Activated T-helper 1 cell treated with anti-CD3 and anti-CD28 coated beads, Interleukin-12 subunit alpha, Interleukin-12 subunit beta, Interleukin-2, Interleukin-4 antibody, amounts not matched to agents 30 ng/mL and 10 ng/mL and 1 ng/mL, durations not matched to agents 14 hours and 24 hours and 36 hours (primary cell): ENCODE measurements around the gene MPHOSPH6. TPM values are rescaled to one million over a fixed set of nuclear protein-coding genes. Genes with fewer than 3 reads are reported as not detected.
"Not testable (repeated sequence)": the region's sequence is repeated elsewhere in the genome, so short reads cannot be mapped to it uniquely, and the experiment has no call there.

Experiments used
- DNase-seq: peaks from one replicate; pipeline ENCODE4 v3.0.0; 2021; ENCODE audit warnings: low spot score
- H3K27ac Mint-ChIP-seq: one replicate; pipeline ENCODE4 v1.8.0; 2021; ENCODE audit warnings: mild to moderate bottlenecking, mixed read lengths
- H3K27me3 Mint-ChIP-seq: one replicate; pipeline ENCODE4 v1.8.0; 2022; ENCODE audit warnings: mild to moderate bottlenecking, moderate library complexity, mixed read lengths; ENCODE audit not compliant: insufficient read depth
- H3K36me3 Mint-ChIP-seq: one replicate; pipeline ENCODE4 v1.8.0; 2021; ENCODE audit warnings: low read depth, mixed read lengths
- H3K4me1 Mint-ChIP-seq: one replicate; pipeline ENCODE4 v1.8.0; 2021; ENCODE audit warnings: low read depth, mixed read lengths
- H3K4me3 Mint-ChIP-seq: one replicate; pipeline ENCODE4 v1.8.0; 2021; ENCODE audit warnings: mild to moderate bottlenecking, moderate library complexity, mixed read lengths
- H3K9me3 Mint-ChIP-seq: one replicate; pipeline ENCODE4 v1.8.0; 2021; ENCODE audit warnings: mixed read lengths
- intact Hi-C: fragments of 100-400 bp; cut with micrococcal nuclease; formaldehyde crosslinking; loops from one replicate; pipeline ENCODE4 v1.15.1; 2024
- total RNA-seq: library from RNA; stranded (reverse); gene quantifications from 2 replicates; pipeline ENCODE4 v1.2.3, GENCODE V29; 2022

MPHOSPH6 gene
- total RNA-seq, result 49.6 and 49.8 TPM in 2 replicates

GRCh38 chr16:82169861-82170845 lies at the start of gene MPHOSPH6:
TSS of gene MPHOSPH6 (minus strand) at chr16:82170224. CDS start at chr16:82170175, 49 bp downstream.
- Mint-ChIP-seq H3K4me1 (peaks cover 22% of the 10 kb centered on the region), H3K36me3 (peaks cover 34% of the 10 kb centered on the region), H3K27me3 (peaks cover 29% of the 10 kb centered on the region), H3K9me3 (peaks cover 17% of the 10 kb centered on the region), H3K4me3 (peak within 1 kb of the TSS; percentile 94), H3K27ac (peak within 1 kb of the TSS; percentile 91)
- intact Hi-C loops, result loop anchor here (1.0 to 10.0 kb wide), 9 partner anchors 17 to 1095 kb away; partner anchors contain the start of genes C16orf46, GAN, PLCG2 and SDR42E1
- DNase-seq, result peak; percentile 85

GRCh38 chr16:82219298-82219697 lies 49.3 kb upstream of the MPHOSPH6 start:
- Mint-ChIP-seq H3K27me3 (no peaks in the 10 kb centered on the region), H3K4me3 (no peak overlapping the region), H3K9me3 (no peaks in the 10 kb centered on the region), H3K4me1 (no peaks in the 10 kb centered on the region), H3K36me3 (no peaks in the 10 kb centered on the region), H3K27ac (no peak overlapping the region)
- intact Hi-C loops, result no loop called here
- no peak for DNase-seq

GRCh38 chr16:82209314-82209713 lies 39.3 kb upstream of the MPHOSPH6 start:
- H3K9me3 Mint-ChIP-seq, DNase-seq, H3K36me3 Mint-ChIP-seq, H3K27me3 Mint-ChIP-seq, H3K4me3 Mint-ChIP-seq, H3K4me1 Mint-ChIP-seq, intact Hi-C loops, H3K27ac Mint-ChIP-seq: not testable (repeated sequence)

- H3K4me3 Mint-ChIP-seq, result no peak overlapping the region
- H3K4me1 Mint-ChIP-seq, result no peaks in the 10 kb centered on the region
- H3K9me3 Mint-ChIP-seq, result no peaks in the 10 kb centered on the region
- H3K27me3 Mint-ChIP-seq, result no peaks in the 10 kb centered on the region
- DNase-seq, result no peak
- no peaks in the 10 kb centered on the region for H3K36me3 Mint-ChIP-seq
- intact Hi-C loops, result no loop called here
- no peak overlapping the region for H3K27ac Mint-ChIP-seq
Observed at GRCh38 chr16:82203198-82203597, 33.2 kb upstream of the MPHOSPH6 start.

GRCh38 chr16:82201926-82202325 lies 31.9 kb upstream of the MPHOSPH6 start:
- Mint-ChIP-seq H3K27ac (no peak overlapping the region), H3K4me3 (no peak overlapping the region), H3K9me3 (no peaks in the 10 kb centered on the region), H3K4me1 (no peaks in the 10 kb centered on the region), H3K27me3 (peaks cover under 1% of the 10 kb centered on the region), H3K36me3 (no peaks in the 10 kb centered on the region)
- intact Hi-C loops, result no loop called here
- DNase-seq, result no peak

GRCh38 chr16:82201351-82201750 lies 31.3 kb upstream of the MPHOSPH6 start:
- DNase-seq, result no peak
- Mint-ChIP-seq H3K36me3 (no peaks in the 10 kb centered on the region), H3K4me3 (no peak overlapping the region), H3K4me1 (no peaks in the 10 kb centered on the region), H3K9me3 (no peaks in the 10 kb centered on the region), H3K27ac (no peak overlapping the region), H3K27me3 (peaks cover 1% of the 10 kb centered on the region)
- intact Hi-C loops, result no loop called here

- no peak overlapping the region for H3K4me3 Mint-ChIP-seq
- no peaks in the 10 kb centered on the region for H3K4me1 Mint-ChIP-seq
- H3K9me3 Mint-ChIP-seq, result no peaks in the 10 kb centered on the region
- intact Hi-C loops, result no loop called here
- DNase-seq, result no peak
- H3K27me3 Mint-ChIP-seq, result peaks cover 3% of the 10 kb centered on the region
- no peaks in the 10 kb centered on the region for H3K36me3 Mint-ChIP-seq
- no peak overlapping the region for H3K27ac Mint-ChIP-seq
Observed at GRCh38 chr16:82199209-82199608, 29.2 kb upstream of the MPHOSPH6 start.

GRCh38 chr16:82197540-82198240 lies 27.7 kb upstream of the MPHOSPH6 start:
- DNase-seq, result no peak
- no peak overlapping the region for H3K27ac Mint-ChIP-seq
- no peak overlapping the region for H3K4me3 Mint-ChIP-seq
- peaks cover under 1% of the 10 kb centered on the region for H3K9me3 Mint-ChIP-seq
- intact Hi-C loops, result no loop called here
- peaks cover 3% of the 10 kb centered on the region for H3K27me3 Mint-ChIP-seq
- no peaks in the 10 kb centered on the region for H3K36me3 Mint-ChIP-seq
- H3K4me1 Mint-ChIP-seq, result peaks cover 9% of the 10 kb centered on the region

GRCh38 chr16:82195917-82196494 lies 26.0 kb upstream of the MPHOSPH6 start:
- no peak overlapping the region for H3K4me3 Mint-ChIP-seq
- H3K27me3 Mint-ChIP-seq, result peaks cover 3% of the 10 kb centered on the region
- no peak for DNase-seq
- peaks cover 2% of the 10 kb centered on the region for H3K36me3 Mint-ChIP-seq
- H3K4me1 Mint-ChIP-seq, result peaks cover 13% of the 10 kb centered on the region
- no peak overlapping the region for H3K27ac Mint-ChIP-seq
- intact Hi-C loops, result no loop called here
- H3K9me3 Mint-ChIP-seq, result peaks cover 3% of the 10 kb centered on the region

GRCh38 chr16:82194086-82194485 lies 24.1 kb upstream of the MPHOSPH6 start:
- Mint-ChIP-seq H3K27ac (no peak overlapping the region), H3K4me1 (peaks cover 13% of the 10 kb centered on the region), H3K36me3 (peaks cover 2% of the 10 kb centered on the region), H3K9me3 (peaks cover 3% of the 10 kb centered on the region), H3K4me3 (no peak overlapping the region), H3K27me3 (peaks cover 10% of the 10 kb centered on the region)
- intact Hi-C loops, result no loop called here
- DNase-seq, result no peak

- Mint-ChIP-seq H3K4me1 (peaks cover 20% of the 10 kb centered on the region), H3K4me3 (peak overlapping the region; percentile 35), H3K27me3 (peaks cover 17% of the 10 kb centered on the region), H3K9me3 (peaks cover 3% of the 10 kb centered on the region), H3K36me3 (peaks cover 2% of the 10 kb centered on the region), H3K27ac (peak overlapping the region; percentile 83)
- intact Hi-C loops, result loop anchor here (1.0 to 2.0 kb wide), 3 partner anchors 22 to 118 kb away; partner anchors contain the start of gene MPHOSPH6
- DNase-seq, result peak; percentile 7
Observed at GRCh38 chr16:82192665-82193064, 22.6 kb upstream of the MPHOSPH6 start.

- peaks cover 3% of the 10 kb centered on the region for H3K9me3 Mint-ChIP-seq
- H3K36me3 Mint-ChIP-seq, result peaks cover 2% of the 10 kb centered on the region
- peaks cover 29% of the 10 kb centered on the region for H3K4me1 Mint-ChIP-seq
- no peak for DNase-seq
- no peak overlapping the region for H3K27ac Mint-ChIP-seq
- intact Hi-C loops, result no loop called here
- peaks cover 16% of the 10 kb centered on the region for H3K27me3 Mint-ChIP-seq
- no peak overlapping the region for H3K4me3 Mint-ChIP-seq
Observed at GRCh38 chr16:82190386-82190785, 20.4 kb upstream of the MPHOSPH6 start.
